ENCODE results near the gene TREM1. TPM values are rescaled to one million over a fixed set of nuclear protein-coding genes. Genes with fewer than 3 reads are reported as not detected.
A peak's percentile ranks its signal among the peaks of the same experiment; 100 is the strongest.

TREM1 gene
- total and polyA plus RNA-seq, 4 experiments from 2014 or later, result not detected

DNA sequence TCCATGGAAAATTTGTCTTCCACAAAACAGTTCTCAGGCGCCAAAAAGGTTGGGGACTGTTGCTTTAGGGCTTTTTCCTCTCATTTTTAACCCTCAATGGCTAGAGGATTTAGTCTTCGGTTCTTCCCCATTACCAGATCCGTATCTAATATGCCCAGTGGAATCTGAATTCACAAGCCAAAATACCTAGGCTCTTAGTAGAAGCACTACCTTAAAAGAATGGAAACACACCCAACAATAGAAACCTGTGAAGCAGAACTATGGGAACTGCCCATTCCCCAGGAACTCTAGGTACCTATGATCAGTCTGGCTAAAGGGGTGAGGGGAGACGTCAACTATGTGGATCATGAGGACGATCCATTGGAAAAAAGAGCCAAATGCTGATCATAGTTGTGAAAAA, 55.2 kb downstream of the TREM1 start:
- POLR2A ChIA-PET (ENCODE audit: partially characterized antibody), result no interaction called here
- H3K36me3 Mint-ChIP-seq, result no peaks in the 10 kb centered on the region
- H3K27ac ChIP-seq (ENCODE audit: low read depth, low read length), result no peak overlapping the region
- H3K36me3 ChIP-seq (ENCODE audit: insufficient read depth, low read length), result no peaks in the 10 kb centered on the region
- H3K27me3 Mint-ChIP-seq, result peaks cover 3 to 21% of the 10 kb centered on the region in 2 donors
- no peaks in the 10 kb centered on the region for H3K27me3 ChIP-seq (ENCODE audit: insufficient read depth, low read length)
- no peak overlapping the region for H3K4me3 ChIP-seq (ENCODE audit: low read length in 2 of 2)
- no peaks in the 10 kb centered on the region for H3K4me1 ChIP-seq (ENCODE audit: insufficient read depth, low read length)
- no peaks in the 10 kb centered on the region for H3K9me3 ChIP-seq (ENCODE audit: control insufficient read depth in 1 of 2, low read length in 2 of 2)
- CTCF ChIA-PET (ENCODE audit: partially characterized antibody), result no interaction called here
- no peak overlapping the region for H3K4me3 Mint-ChIP-seq
- H3K27ac Mint-ChIP-seq, result peak overlapping the region in 1 of 7 donors; percentile 48
- DNase-seq, result no peak
- H3K4me1 Mint-ChIP-seq, result peaks cover 0 to 4% (median 2%) of the 10 kb centered on the region in 4 donors
- intact Hi-C loops (cut with micrococcal nuclease), result no loop called here
- H3K9me3 Mint-ChIP-seq, result peaks cover 0 to 1% (median 0%) of the 10 kb centered on the region in 8 donors

DNA sequence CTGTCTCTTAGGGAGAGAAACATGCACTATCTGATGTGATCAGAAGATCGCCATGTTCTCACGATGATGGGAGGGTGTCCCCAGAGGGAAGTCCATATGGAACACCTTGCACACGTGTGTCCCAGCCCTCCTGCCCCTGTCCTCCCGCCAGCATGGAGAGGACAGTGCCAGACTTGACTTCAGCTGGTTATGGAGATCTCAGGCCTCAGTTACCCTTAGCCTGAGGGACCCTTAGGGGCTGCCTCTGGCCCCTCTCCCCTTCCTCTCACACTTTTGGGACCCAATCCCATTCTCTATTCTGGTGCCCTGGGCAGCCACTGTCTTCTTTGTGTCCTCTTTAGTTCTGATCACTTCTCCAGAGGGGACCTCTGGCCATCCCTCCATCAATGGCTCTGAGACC, 56.8 kb downstream of the TREM1 start:
- H3K27ac Mint-ChIP-seq, result no peak overlapping the region
- H3K4me1 Mint-ChIP-seq, result no peaks in the 10 kb centered on the region
- intact Hi-C loops (cut with micrococcal nuclease), result no loop called here
- no peak for DNase-seq
- peaks cover 3 to 24% of the 10 kb centered on the region in 2 donors for H3K27me3 Mint-ChIP-seq
- Histone ChIP-seq H3K36me3 (ENCODE audit: insufficient read depth, low read length) (no peaks in the 10 kb centered on the region), H3K27me3 (ENCODE audit: insufficient read depth, low read length) (no peaks in the 10 kb centered on the region), H3K4me3 (ENCODE audit: low read length in 2 of 2) (no peak overlapping the region), H3K4me1 (ENCODE audit: insufficient read depth, low read length) (no peaks in the 10 kb centered on the region), H3K9me3 (ENCODE audit: control insufficient read depth in 1 of 2, low read length in 2 of 2) (no peaks in the 10 kb centered on the region), H3K27ac (ENCODE audit: low read depth, low read length) (no peak overlapping the region)
- no peaks in the 10 kb centered on the region for H3K36me3 Mint-ChIP-seq
- no peak overlapping the region for H3K4me3 Mint-ChIP-seq
- H3K9me3 Mint-ChIP-seq, result peaks cover 0 to 1% (median 0%) of the 10 kb centered on the region in 8 donors
- CTCF ChIA-PET (ENCODE audit: partially characterized antibody), result no interaction called here
- POLR2A ChIA-PET (ENCODE audit: partially characterized antibody), result no interaction called here

DNA sequence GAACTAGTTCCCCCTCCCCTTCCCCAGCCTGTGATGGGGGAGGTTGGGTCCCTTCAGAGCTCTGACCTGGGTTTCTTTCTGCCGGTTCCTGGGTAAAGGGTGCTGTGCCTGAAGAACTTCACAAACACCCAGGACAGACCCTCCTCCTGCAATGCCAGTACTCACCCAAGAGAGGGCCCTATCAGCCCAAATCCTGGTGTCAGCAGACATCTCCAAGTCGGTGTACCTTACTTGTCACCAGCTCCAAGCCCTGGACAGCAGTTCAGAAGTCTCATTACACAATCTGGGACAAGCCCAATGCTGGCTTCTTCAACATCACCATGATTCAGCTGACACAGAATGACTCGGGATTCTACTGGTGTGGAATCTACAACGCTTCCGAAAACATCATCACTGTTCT, 57.9 kb downstream of the TREM1 start:
- Mint-ChIP-seq H3K4me1 (peaks cover 0 to 1% (median 0%) of the 10 kb centered on the region in 4 donors), H3K27ac (no peak overlapping the region), H3K9me3 (peaks cover 0 to 1% (median 0%) of the 10 kb centered on the region in 8 donors), H3K4me3 (no peak overlapping the region), H3K27me3 (peaks cover 3 to 27% of the 10 kb centered on the region in 2 donors), H3K36me3 (no peaks in the 10 kb centered on the region)
- no peaks in the 10 kb centered on the region for H3K4me1 ChIP-seq (ENCODE audit: insufficient read depth, low read length)
- H3K9me3 ChIP-seq (ENCODE audit: control insufficient read depth in 1 of 2, low read length in 2 of 2), result no peaks in the 10 kb centered on the region
- no peaks in the 10 kb centered on the region for H3K27me3 ChIP-seq (ENCODE audit: insufficient read depth, low read length)
- POLR2A ChIA-PET (ENCODE audit: partially characterized antibody), result no interaction called here
- intact Hi-C loops (cut with micrococcal nuclease), result no loop called here
- H3K36me3 ChIP-seq (ENCODE audit: insufficient read depth, low read length), result no peaks in the 10 kb centered on the region
- H3K4me3 ChIP-seq (ENCODE audit: low read length in 2 of 2), result no peak overlapping the region
- CTCF ChIA-PET (ENCODE audit: partially characterized antibody), result no interaction called here
- H3K27ac ChIP-seq (ENCODE audit: low read depth, low read length), result no peak overlapping the region
- no peak for DNase-seq

DNA sequence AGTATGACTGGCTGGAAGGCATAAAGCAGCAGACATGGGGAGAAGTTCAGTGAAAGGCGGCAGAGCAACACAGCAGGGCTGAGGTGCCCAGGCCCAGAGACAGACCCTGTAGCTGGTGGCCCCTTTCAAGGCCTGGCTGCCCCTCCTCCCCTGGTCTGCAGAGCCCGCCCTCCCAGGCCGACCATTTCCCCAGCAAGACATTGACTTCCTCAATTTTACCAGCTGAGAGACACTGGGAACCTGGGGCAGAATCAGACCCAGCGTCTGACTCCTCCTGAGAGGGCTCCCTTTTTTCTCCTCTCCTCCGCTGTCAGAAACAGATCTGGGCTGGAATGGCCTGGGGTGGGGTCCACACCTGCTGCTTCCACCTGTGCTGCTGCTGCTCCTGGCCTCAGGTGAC, 58.4 kb downstream of the TREM1 start, which contains the start of gene TREML4:
TSS of gene TREML4 (plus strand) at position 254 of the 400 bp plus-strand sequence. CDS start at position 333, 79 bp downstream.
- Mint-ChIP-seq H3K27ac (peak within 1 kb of the TSS in 3 of 7 donors; percentile 42 to 47 (median 44)), H3K4me1 (peaks cover 0 to 1% (median 0%) of the 10 kb centered on the region in 4 donors), H3K9me3 (peaks cover 0 to 1% (median 0%) of the 10 kb centered on the region in 8 donors), H3K4me3 (no peak within 1 kb of the TSS), H3K27me3 (peaks cover 4 to 27% of the 10 kb centered on the region in 2 donors), H3K36me3 (no peaks in the 10 kb centered on the region)
- Histone ChIP-seq H3K4me1 (ENCODE audit: insufficient read depth, low read length) (no peaks in the 10 kb centered on the region), H3K4me3 (ENCODE audit: low read length in 2 of 2) (no peak within 1 kb of the TSS), H3K36me3 (ENCODE audit: insufficient read depth, low read length) (no peaks in the 10 kb centered on the region), H3K9me3 (ENCODE audit: control insufficient read depth in 1 of 2, low read length in 2 of 2) (no peaks in the 10 kb centered on the region), H3K27me3 (ENCODE audit: insufficient read depth, low read length) (no peaks in the 10 kb centered on the region), H3K27ac (ENCODE audit: low read depth, low read length) (no peak within 1 kb of the TSS)
- ChIA-PET CTCF (ENCODE audit: partially characterized antibody) (no interaction called here), POLR2A (ENCODE audit: partially characterized antibody) (no interaction called here)
- DNase-seq, result no peak
- intact Hi-C loops (cut with micrococcal nuclease), result no loop called here

DNA sequence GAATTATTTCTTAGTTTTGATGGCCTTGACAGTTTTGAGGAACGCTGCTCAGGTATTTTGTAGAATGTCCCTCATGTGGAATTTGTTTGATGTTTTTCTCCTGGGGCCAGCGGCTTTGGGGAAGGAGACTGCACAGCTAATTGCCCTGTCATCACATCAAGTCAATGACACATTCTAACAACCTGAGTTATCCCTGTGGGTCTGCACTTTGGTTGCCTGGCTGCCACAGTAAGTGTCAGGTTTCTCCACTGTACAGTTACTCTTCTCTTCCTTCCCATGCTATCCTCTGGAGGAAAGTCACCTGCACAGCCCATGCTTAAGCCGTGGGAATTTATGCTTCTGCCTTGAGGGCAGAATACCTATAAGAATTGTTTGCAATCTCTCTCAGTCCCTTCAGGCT, 59.7 kb downstream of the TREM1 start:
- H3K27me3 ChIP-seq (ENCODE audit: insufficient read depth, low read length), result no peaks in the 10 kb centered on the region
- CTCF ChIA-PET (ENCODE audit: partially characterized antibody), result no interaction called here
- H3K9me3 ChIP-seq (ENCODE audit: control insufficient read depth in 1 of 2, low read length in 2 of 2), result no peaks in the 10 kb centered on the region
- Mint-ChIP-seq H3K4me1 (peaks cover 0 to 1% (median 0%) of the 10 kb centered on the region in 4 donors), H3K4me3 (no peak overlapping the region), H3K27me3 (peaks cover 4 to 27% of the 10 kb centered on the region in 2 donors), H3K27ac (no peak overlapping the region), H3K36me3 (no peaks in the 10 kb centered on the region), H3K9me3 (peaks cover 0 to 1% (median 0%) of the 10 kb centered on the region in 8 donors)
- POLR2A ChIA-PET (ENCODE audit: partially characterized antibody), result no interaction called here
- no peaks in the 10 kb centered on the region for H3K36me3 ChIP-seq (ENCODE audit: insufficient read depth, low read length)
- no peak for DNase-seq
- H3K27ac ChIP-seq (ENCODE audit: low read depth, low read length), result no peak overlapping the region
- intact Hi-C loops (cut with micrococcal nuclease), result no loop called here
- H3K4me3 ChIP-seq (ENCODE audit: low read length in 2 of 2), result no peak overlapping the region
- H3K4me1 ChIP-seq (ENCODE audit: insufficient read depth, low read length), result no peaks in the 10 kb centered on the region

DNA sequence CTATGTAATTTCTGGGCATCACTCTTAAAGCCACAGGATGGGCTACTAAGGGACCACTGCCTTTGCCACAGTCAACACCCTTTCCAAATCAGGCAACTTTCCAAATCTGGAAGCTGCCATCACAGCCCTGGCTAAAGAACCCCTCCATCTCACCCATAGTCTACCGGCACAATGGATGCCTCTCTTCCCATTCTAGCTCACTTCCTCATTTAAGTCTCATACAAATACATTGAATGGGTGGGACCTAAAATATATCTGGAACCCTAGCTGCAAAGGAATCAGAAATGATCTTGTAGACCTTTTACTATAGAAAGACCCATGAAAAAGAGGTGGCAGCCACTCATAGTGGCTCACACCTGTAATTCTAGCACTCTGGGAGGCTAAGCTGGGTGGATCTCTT, 61.7 kb downstream of the TREM1 start:
- Mint-ChIP-seq H3K4me1 (peaks cover 0 to 1% (median 0%) of the 10 kb centered on the region in 4 donors), H3K9me3 (peaks cover 0 to 7% (median 0%) of the 10 kb centered on the region in 8 donors), H3K27me3 (peaks cover 4 to 15% of the 10 kb centered on the region in 2 donors), H3K27ac (no peak overlapping the region), H3K36me3 (no peaks in the 10 kb centered on the region), H3K4me3 (no peak overlapping the region)
- no peak overlapping the region for H3K4me3 ChIP-seq (ENCODE audit: low read length in 2 of 2)
- H3K36me3 ChIP-seq (ENCODE audit: insufficient read depth, low read length), result no peaks in the 10 kb centered on the region
- POLR2A ChIA-PET (ENCODE audit: partially characterized antibody), result no interaction called here
- no peaks in the 10 kb centered on the region for H3K4me1 ChIP-seq (ENCODE audit: insufficient read depth, low read length)
- no peak for DNase-seq
- no peaks in the 10 kb centered on the region for H3K27me3 ChIP-seq (ENCODE audit: insufficient read depth, low read length)
- intact Hi-C loops (cut with micrococcal nuclease), result no loop called here
- CTCF ChIA-PET (ENCODE audit: partially characterized antibody), result interaction anchor here (1.4 kb wide), 1 partner anchor 196 kb away, joined by 3 read pairs; no protein-coding TSS in a partner anchor
- H3K9me3 ChIP-seq (ENCODE audit: control insufficient read depth in 1 of 2, low read length in 2 of 2), result no peaks in the 10 kb centered on the region
- no peak overlapping the region for H3K27ac ChIP-seq (ENCODE audit: low read depth, low read length)

Data from CD4-positive, alpha-beta memory T cell (primary cell).